CMK (cell line): Measurements from ENCODE around the gene PCDHB9.
"Not testable (repeated sequence)": the region's sequence is repeated elsewhere in the genome, so short reads cannot be mapped to it uniquely, and the experiment has no call there.

Experiments
- DNase-seq: peaks from one replicate; pipeline ENCODE4 v3.0.0-alpha.2; 2010; ENCODE audit warnings: low read depth

The PCDHB9 gene

GRCh38 chr5:141188682-141189081, 1.7 kb downstream of the PCDHB9 start:
- DNase-seq, result not testable (repeated sequence)

- DNase-seq, result not testable (repeated sequence)
Observed at GRCh38 chr5:141189131-141189530, 2.2 kb downstream of the PCDHB9 start.

- peak; percentile 1 for DNase-seq
Observed at GRCh38 chr5:141192110-141192725, 5.3 kb downstream of the PCDHB9 start, which contains the start of gene PCDHB10. PCDHB10 (plus strand) TSS chr5:141192353; CDS start chr5:141192553, 200 bp downstream.

DNA sequence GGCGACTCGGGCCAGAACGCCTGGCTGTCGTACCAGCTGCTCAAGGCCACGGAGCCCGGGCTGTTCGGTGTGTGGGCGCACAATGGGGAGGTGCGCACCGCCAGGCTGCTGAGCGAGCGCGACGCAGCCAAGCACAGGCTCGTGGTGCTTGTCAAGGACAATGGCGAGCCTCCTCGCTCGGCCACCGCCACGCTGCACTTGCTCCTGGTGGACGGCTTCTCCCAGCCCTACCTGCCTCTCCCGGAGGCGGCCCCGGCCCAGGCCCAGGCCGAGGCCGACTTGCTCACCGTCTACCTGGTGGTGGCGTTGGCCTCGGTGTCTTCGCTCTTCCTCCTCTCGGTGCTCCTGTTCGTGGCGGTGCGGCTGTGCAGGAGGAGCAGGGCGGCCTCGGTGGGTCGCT, 7.4 kb downstream of the PCDHB9 start:
- DNase-seq, result not testable (repeated sequence)

- DNase-seq, result no peak
Observed at GRCh38 chr5:141196363-141196762, 9.4 kb downstream of the PCDHB9 start.

DNA sequence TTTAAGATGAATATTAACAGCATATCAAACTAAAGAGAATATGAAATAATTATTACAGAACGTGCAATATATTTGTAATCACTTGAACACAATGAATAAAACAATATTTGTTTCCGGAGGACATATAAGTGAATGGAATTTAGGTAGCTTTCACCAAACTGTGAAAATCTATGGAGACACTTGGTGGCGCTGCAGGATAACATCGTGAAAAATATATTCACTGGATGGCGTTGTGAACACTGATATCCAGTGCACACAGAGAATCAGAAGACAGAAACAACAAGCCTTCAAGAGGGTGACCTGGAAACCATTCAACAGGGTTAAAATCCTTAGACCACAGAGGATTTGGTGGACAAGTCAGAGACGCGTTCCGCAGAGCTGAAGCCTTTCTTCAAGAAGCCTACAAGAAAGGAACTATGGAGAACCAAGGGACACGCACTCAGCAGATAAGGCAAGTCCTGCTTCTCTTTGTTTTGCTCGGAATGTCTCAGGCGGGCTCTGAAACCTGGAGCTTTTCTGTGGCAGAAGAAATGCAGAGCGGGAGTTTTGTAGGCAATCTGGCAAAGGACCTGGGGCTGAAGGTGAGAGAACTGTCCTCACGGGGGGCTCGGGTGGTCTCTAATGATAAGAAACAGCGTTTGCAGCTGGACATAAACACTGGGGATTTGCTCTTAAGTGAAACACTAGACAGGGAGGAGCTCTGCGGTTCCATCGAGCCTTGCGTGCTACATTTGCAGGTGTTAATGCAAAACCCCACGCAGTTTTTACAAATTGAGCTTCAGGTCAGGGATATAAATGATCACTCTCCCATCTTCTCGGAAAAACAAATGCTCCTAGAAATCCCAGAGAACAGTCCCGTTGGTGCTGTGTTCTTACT, 12.6 kb downstream of the PCDHB9 start, which contains the start of gene PCDHB11:
Gene PCDHB11, plus strand, starts transcription at position 269 of the 877 bp plus-strand sequence. Its CDS starts 148 bp downstream, at position 417.
- no peak for DNase-seq

DNA sequence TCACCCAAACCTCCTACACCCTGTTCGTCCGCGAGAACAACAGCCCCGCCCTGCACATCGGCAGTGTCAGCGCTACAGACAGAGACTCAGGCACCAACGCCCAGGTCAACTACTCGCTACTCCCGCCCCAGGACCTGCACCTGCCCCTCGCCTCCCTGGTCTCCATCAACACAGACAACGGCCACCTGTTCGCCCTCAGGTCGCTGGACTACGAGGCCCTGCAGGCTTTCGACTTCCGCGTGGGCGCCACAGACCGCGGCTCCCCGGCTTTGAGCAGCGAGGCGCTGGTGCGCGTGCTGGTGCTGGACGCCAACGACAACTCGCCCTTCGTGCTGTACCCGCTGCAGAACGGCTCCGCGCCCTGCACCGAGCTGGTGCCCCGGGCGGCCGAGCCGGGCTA, 14.2 kb downstream of the PCDHB9 start:
- not testable (repeated sequence) for DNase-seq

GRCh38 chr5:141201646-141202045, 14.7 kb downstream of the PCDHB9 start:
- not testable (repeated sequence) for DNase-seq

GRCh38 chr5:141208478-141208877, 21.5 kb downstream of the PCDHB9 start, which contains the start of gene PCDHB12:
PCDHB12 (plus strand) TSS chr5:141208719; CDS start chr5:141208908, 189 bp downstream.
- no peak for DNase-seq

GRCh38 chr5:141210281-141210680, 23.3 kb downstream of the PCDHB9 start:
- not testable (repeated sequence) for DNase-seq

GRCh38 chr5:141210849-141211248, 23.9 kb downstream of the PCDHB9 start:
- DNase-seq, result not testable (repeated sequence)

- not testable (repeated sequence) for DNase-seq
Observed at GRCh38 chr5:141213656-141214339, 26.8 kb downstream of the PCDHB9 start, which contains the start of gene PCDHB13. PCDHB13 (plus strand) TSS chr5:141213919; CDS start chr5:141214124, 205 bp downstream.

DNA sequence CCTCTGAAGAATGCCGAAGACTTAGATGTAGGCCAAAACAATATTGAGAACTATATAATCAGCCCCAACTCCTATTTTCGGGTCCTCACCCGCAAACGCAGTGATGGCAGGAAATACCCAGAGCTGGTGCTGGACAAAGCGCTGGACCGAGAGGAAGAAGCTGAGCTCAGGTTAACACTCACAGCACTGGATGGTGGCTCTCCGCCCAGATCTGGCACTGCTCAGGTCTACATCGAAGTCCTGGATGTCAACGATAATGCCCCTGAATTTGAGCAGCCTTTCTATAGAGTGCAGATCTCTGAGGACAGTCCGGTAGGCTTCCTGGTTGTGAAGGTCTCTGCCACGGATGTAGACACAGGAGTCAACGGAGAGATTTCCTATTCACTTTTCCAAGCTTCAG, 27.6 kb downstream of the PCDHB9 start:
- DNase-seq, result not testable (repeated sequence)

DNA sequence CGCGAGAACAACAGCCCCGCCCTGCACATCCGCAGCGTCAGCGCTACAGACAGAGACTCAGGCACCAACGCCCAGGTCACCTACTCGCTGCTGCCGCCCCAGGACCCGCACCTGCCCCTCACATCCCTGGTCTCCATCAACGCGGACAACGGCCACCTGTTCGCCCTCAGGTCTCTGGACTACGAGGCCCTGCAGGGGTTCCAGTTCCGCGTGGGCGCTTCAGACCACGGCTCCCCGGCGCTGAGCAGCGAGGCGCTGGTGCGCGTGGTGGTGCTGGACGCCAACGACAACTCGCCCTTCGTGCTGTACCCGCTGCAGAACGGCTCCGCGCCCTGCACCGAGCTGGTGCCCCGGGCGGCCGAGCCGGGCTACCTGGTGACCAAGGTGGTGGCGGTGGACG, 28.5 kb downstream of the PCDHB9 start:
- DNase-seq, result not testable (repeated sequence)

- not testable (repeated sequence) for DNase-seq
Observed at GRCh38 chr5:141216035-141216434, 29.1 kb downstream of the PCDHB9 start.

DNA sequence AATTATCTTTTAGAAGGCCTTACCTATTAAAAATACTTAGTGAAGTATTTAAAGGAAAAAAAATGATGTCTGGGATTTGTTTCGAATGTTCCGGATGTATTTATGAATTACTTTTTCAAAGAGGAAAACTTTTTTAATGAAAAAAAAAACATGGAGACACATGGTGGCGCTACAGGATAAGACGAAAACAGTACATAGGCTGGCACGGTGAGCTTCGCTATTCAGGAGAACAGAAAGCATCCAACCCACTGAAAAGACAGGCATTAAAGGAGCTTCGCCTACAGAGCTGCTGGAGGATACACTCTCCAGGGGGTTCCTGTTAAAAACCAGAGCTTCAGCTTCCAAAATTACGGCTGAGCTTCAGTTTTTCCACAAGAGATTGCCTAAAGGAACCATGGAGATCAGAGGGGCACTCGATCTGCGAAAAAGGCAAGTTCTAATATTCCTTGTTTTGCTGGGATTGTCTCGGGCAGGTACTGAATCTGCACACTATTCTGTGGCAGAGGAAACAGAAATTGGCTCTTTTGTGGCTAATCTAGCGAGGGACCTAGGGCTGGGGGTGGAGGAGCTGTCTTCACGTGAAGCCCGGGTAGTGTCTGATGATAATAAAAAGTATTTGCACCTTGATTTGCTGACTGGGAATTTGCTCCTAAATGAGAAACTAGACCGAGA, 36.3 kb downstream of the PCDHB9 start, which contains the start of gene PCDHB14:
Gene PCDHB14, plus strand, starts transcription at position 232 of the 672 bp plus-strand sequence. Its CDS starts 163 bp downstream, at position 395.
- DNase-seq, result peak; percentile 4

DNA sequence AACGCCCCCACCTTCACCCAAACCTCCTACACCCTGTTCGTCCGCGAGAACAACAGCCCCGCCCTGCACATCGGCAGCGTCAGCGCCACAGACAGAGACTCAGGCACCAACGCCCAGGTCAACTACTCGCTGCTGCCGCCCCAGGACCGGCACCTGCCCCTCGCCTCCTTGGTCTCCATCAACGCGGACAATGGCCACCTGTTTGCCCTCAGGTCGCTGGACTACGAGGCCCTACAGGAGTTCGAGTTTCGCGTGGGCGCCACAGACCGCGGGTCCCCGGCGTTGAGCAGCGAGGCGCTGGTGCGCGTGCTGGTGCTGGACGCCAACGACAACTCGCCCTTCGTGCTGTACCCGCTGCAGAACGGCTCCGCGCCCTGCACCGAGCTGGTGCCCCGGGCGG, 37.9 kb downstream of the PCDHB9 start:
- DNase-seq, result not testable (repeated sequence)

DNA sequence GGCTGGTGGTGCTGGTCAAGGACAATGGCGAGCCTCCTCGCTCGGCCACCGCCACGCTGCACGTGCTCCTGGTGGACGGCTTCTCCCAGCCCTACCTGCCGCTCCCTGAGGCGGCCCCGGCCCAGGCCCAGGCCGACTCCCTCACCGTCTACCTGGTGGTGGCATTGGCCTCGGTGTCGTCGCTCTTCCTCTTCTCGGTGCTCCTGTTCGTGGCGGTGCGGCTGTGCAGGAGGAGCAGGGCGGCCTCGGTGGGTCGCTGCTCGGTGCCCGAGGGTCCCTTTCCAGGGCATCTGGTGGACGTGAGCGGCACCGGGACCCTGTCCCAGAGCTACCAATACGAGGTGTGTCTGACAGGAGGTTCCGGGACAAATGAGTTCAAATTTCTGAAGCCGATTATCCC, 38.5 kb downstream of the PCDHB9 start:
- DNase-seq, result not testable (repeated sequence)

DNA sequence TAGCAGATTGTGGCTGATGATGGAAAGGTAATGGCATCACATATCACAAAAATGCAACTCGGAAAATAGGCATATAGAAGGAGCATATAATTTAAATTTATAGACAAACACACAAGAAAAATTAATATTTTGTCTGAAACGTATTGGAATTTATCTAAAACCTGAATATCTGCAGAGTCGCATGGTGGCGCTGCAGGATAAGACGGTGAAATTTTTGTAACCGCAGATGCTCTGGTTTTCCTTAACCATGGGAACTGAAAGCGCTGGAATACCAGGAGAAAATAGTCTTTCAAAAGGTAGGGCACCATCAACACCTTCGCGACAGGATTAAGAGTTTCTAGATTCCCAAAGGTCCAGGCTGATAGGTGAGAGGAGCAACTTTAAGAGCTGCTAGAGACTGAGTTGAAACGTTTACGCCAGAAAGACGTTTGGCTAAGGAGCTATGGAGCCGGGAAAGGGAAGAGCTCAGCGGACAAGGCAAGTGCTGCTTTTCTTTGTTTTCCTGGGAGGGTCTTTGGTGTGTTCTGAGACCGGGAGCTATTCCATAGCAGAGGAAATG, 47.2 kb downstream of the PCDHB9 start:
- no peak for DNase-seq

- DNase-seq, result not testable (repeated sequence)
Observed at GRCh38 chr5:141235922-141236321, 49.0 kb downstream of the PCDHB9 start.
